Panc1 (cell line): ENCODE results near the gene UVSSA. TPM values are rescaled to one million over a fixed set of nuclear protein-coding genes. Genes with fewer than 3 reads are reported as not detected.

Experiments used
- ATAC-seq: fragments of 200-7000 bp; cut with Tn5 transposase; 2 replicates; pipeline ENCODE4 v1.9.1; 2020; ENCODE audit warnings: mild to moderate bottlenecking, moderate library complexity
- BruUV-seq: library from RNA; stranded (reverse); fragments of 400-500 nt; replicated peaks from 2 replicates; lab custom pipeline; 2021; lab: Mats Ljungman, UMichigan
- CTCF ChIA-PET: fragments of 300-600 bp; sonication (Branson Sonifier 250); formaldehyde crosslinking; loops from one replicate; lab custom pipeline; 2022; ENCODE audit warnings: antibody characterized with exemption; lab: Charles Lee
- POLR2A ChIA-PET: fragments of 300-600 bp; sonication (Branson Sonifier 250); formaldehyde crosslinking; loops from one replicate; lab custom pipeline; 2022; ENCODE audit warnings: antibody characterized with exemption; lab: Charles Lee
- DNase-seq: peaks from one replicate; pipeline ENCODE4 v3.0.0-alpha.2; 2010; ENCODE audit warnings: low read depth, low spot score
- H3K27ac ChIP-seq: 2 replicates; pipeline ENCODE4 v1.5.1; 2011; ENCODE audit warnings: mild to moderate bottlenecking, low read length, inconsistent platforms
- H3K27me3 ChIP-seq: fragments of 200-500 bp; sonication (Bioruptor generic); 2 replicates; pipeline ENCODE4 v1.6.0; 2014; ENCODE audit warnings: low read length, inconsistent platforms; ENCODE audit not compliant: control insufficient read depth, insufficient read depth
- H3K36me3 ChIP-seq: fragments of 200-500 bp; sonication (Bioruptor generic); 2 replicates; pipeline ENCODE4 v1.5.1; 2014; ENCODE audit warnings: inconsistent platforms, mild to moderate bottlenecking, low read length, moderate library complexity; ENCODE audit not compliant: control insufficient read depth, insufficient read depth
- H3K4me1 ChIP-seq: 2 replicates; pipeline ENCODE4 v1.5.1; 2011; ENCODE audit warnings: inconsistent platforms, mild to moderate bottlenecking, low read length, moderate library complexity; ENCODE audit not compliant: control insufficient read depth, insufficient read depth
- H3K4me3 ChIP-seq, 2 experiments: 2 replicates each; pipeline ENCODE4 v1.5.1; 2011 to 2012; ENCODE audit warnings: low read depth in 2 of 2, low read length in 2 of 2, mild to moderate bottlenecking in 2 of 2, inconsistent platforms in 1 of 2, moderate library complexity in 1 of 2
- H3K9me3 ChIP-seq: fragments of 200-500 bp; sonication (Bioruptor generic); 2 replicates; pipeline ENCODE4 v1.5.1; 2014; ENCODE audit warnings: low read depth, mild to moderate bottlenecking, inconsistent platforms, low read length, moderate library complexity; ENCODE audit not compliant: control insufficient read depth, insufficient read depth
- POLR2AphosphoS5 ChIP-seq: IDR thresholded peaks from 2 replicates; pipeline ENCODE4 v1.6.1; 2012; ENCODE audit warnings: mild to moderate bottlenecking, low read depth, low read length, moderate library complexity
- SIN3A ChIP-seq: IDR thresholded peaks from 2 replicates; pipeline ENCODE4 v1.6.1; 2012; ENCODE audit warnings: low read depth, mild to moderate bottlenecking, low read length, moderate library complexity, borderline replicate concordance; ENCODE audit not compliant: insufficient read depth
- TCF7L2 ChIP-seq: IDR thresholded peaks from 2 replicates; pipeline ENCODE4 v1.6.1; 2011; ENCODE audit warnings: mild to moderate bottlenecking, low read depth, low read length, inconsistent platforms
- in situ Hi-C: cut with HindIII; loops from 2 replicates; pipeline ENCODE4 v1.10.0; 2016; ENCODE audit warnings: low sequenced_read_pairs, low pct_unique_long_range_greater_than_20kb
- intact Hi-C: fragments of 100-400 bp; cut with micrococcal nuclease; formaldehyde crosslinking; loops from one replicate; pipeline ENCODE4 v1.10.0; 2022; ENCODE audit not compliant: unreplicated experiment
- total RNA-seq: library from RNA; stranded (reverse); gene quantifications from one replicate; pipeline ENCODE4 v1.2.1, GENCODE V29; 2021; ENCODE audit not compliant: unreplicated experiment
- TF ChIP-seq, protein P1 (sequence below): fragments of 450-650 bp; IDR thresholded peaks from 2 replicates; pipeline ENCODE4 v1.5.1; 2017; ENCODE audit warnings: mild to moderate bottlenecking
- TF ChIP-seq, protein P2 (sequence below), 2 experiments: IDR thresholded peaks; 2 replicates each; pipeline ENCODE4 v1.6.1; 2011 to 2012; ENCODE audit warnings: low read depth in 2 of 2, control low read depth in 1 of 2, low read length in 1 of 2, mild to moderate bottlenecking in 1 of 2, moderate library complexity in 1 of 2; ENCODE audit not compliant: insufficient read depth in 1 of 2

The UVSSA gene
- total RNA-seq, 1 experiment from 2014 or later = 23.4 TPM

GRCh38 chr4:1348014-1348513 lies 1.1 kb downstream of the UVSSA start:
- H3K9me3 ChIP-seq = no peaks in the 10 kb centered on the region
- ATAC-seq (no peak), DNase-seq (no peak)
- ChIA-PET POLR2A (no interaction called here), CTCF (no interaction called here)
- peak overlapping the region; percentile 73 to 81 for H3K4me3 ChIP-seq
- peaks cover 12% of the 10 kb centered on the region for H3K4me1 ChIP-seq
- H3K27ac ChIP-seq = peak overlapping the region; percentile 97
- in situ Hi-C loops (no loop called here), intact Hi-C loops (no loop called here)
- TF ChIP-seq SIN3A (no peak), TCF7L2 (no peak), POLR2AphosphoS5 (no peak)
- TF ChIP-seq, protein P1, sequence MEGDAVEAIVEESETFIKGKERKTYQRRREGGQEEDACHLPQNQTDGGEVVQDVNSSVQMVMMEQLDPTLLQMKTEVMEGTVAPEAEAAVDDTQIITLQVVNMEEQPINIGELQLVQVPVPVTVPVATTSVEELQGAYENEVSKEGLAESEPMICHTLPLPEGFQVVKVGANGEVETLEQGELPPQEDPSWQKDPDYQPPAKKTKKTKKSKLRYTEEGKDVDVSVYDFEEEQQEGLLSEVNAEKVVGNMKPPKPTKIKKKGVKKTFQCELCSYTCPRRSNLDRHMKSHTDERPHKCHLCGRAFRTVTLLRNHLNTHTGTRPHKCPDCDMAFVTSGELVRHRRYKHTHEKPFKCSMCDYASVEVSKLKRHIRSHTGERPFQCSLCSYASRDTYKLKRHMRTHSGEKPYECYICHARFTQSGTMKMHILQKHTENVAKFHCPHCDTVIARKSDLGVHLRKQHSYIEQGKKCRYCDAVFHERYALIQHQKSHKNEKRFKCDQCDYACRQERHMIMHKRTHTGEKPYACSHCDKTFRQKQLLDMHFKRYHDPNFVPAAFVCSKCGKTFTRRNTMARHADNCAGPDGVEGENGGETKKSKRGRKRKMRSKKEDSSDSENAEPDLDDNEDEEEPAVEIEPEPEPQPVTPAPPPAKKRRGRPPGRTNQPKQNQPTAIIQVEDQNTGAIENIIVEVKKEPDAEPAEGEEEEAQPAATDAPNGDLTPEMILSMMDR = no peak
- TF ChIP-seq, protein P2, sequence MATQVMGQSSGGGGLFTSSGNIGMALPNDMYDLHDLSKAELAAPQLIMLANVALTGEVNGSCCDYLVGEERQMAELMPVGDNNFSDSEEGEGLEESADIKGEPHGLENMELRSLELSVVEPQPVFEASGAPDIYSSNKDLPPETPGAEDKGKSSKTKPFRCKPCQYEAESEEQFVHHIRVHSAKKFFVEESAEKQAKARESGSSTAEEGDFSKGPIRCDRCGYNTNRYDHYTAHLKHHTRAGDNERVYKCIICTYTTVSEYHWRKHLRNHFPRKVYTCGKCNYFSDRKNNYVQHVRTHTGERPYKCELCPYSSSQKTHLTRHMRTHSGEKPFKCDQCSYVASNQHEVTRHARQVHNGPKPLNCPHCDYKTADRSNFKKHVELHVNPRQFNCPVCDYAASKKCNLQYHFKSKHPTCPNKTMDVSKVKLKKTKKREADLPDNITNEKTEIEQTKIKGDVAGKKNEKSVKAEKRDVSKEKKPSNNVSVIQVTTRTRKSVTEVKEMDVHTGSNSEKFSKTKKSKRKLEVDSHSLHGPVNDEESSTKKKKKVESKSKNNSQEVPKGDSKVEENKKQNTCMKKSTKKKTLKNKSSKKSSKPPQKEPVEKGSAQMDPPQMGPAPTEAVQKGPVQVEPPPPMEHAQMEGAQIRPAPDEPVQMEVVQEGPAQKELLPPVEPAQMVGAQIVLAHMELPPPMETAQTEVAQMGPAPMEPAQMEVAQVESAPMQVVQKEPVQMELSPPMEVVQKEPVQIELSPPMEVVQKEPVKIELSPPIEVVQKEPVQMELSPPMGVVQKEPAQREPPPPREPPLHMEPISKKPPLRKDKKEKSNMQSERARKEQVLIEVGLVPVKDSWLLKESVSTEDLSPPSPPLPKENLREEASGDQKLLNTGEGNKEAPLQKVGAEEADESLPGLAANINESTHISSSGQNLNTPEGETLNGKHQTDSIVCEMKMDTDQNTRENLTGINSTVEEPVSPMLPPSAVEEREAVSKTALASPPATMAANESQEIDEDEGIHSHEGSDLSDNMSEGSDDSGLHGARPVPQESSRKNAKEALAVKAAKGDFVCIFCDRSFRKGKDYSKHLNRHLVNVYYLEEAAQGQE (IDR thresholded peaks at IDR 0.05; ENCODE audit: insufficient read depth in 1 of 2, low read depth in 2 of 2, low read length in 1 of 2) = no peak
- H3K36me3 ChIP-seq = no peaks in the 10 kb centered on the region
- TSS peak; percentile 84 for BruUV-seq
- H3K27me3 ChIP-seq = no peaks in the 10 kb centered on the region

DNA sequence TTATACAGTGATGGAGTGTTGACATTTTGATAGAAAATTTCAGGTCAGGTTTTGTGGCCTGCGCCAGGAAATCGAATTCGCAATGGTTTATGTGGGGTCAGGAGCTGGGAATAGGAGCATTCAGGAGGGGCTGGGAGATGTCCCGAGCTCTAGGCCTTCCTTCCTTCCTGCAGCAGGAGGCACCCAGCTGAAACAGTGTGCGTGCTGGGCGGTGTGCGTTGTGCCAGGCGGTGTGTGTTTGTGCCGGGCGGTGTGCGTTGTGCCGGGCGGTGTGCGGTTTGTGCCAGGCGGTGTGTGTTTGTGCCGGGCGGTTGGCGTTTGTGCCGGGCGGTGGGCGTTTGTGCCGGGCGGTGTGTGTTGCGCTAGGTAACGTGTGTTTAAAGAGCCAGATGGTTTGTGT lies 1.7 kb downstream of the UVSSA start:
- H3K36me3 ChIP-seq = no peaks in the 10 kb centered on the region
- DNase-seq (no peak), ATAC-seq (no peak)
- intact Hi-C loops = no loop called here
- in situ Hi-C loops = no loop called here
- no peak for TF ChIP-seq TCF7L2
- TF ChIP-seq, protein P2 (IDR thresholded peaks at IDR 0.05; ENCODE audit: insufficient read depth in 1 of 2, low read depth in 2 of 2, low read length in 1 of 2) = no peak
- no peak for TF ChIP-seq POLR2AphosphoS5
- no peak for TF ChIP-seq SIN3A
- TF ChIP-seq, protein P1 = no peak
- peaks cover 9% of the 10 kb centered on the region for H3K4me1 ChIP-seq
- H3K27ac ChIP-seq = peak overlapping the region; percentile 97; the same call in 1 of the 2 replicates
- no TSS peak for BruUV-seq
- CTCF ChIA-PET = no interaction called here
- H3K9me3 ChIP-seq = no peaks in the 10 kb centered on the region
- POLR2A ChIA-PET = no interaction called here
- H3K4me3 ChIP-seq = peak overlapping the region; percentile 73 to 81; a peak in 3 of 4 replicates
- H3K27me3 ChIP-seq = no peaks in the 10 kb centered on the region
